ENCODE results near the gene PTPRG.

DNA sequence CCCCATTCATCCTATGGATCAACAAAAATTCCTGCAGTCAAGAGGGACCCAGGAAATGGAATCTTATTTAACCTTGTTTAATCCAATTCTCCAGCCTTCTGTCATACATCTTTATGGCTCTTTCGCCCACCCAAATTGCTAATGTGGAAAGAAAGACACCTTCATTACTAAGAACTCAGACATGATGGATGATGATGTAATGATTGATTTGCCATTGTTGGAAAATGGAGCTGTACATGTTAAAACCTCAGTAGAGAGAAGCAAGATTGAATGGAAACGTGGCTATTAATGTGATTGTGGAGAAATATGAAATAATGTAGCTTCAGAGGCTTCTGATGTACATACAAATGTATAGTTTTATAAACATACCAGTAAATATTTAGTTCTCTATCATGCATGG is 15.7 kb upstream of the PTPRG start:
- no peak for TF ChIP-seq YY1 (IDR thresholded peaks at IDR 0.05; ENCODE audit: low read depth)
- no peak for TF ChIP-seq FOXM1 (IDR thresholded peaks at IDR 0.05; ENCODE audit: borderline replicate concordance, low read depth)
- TF ChIP-seq, protein P1, sequence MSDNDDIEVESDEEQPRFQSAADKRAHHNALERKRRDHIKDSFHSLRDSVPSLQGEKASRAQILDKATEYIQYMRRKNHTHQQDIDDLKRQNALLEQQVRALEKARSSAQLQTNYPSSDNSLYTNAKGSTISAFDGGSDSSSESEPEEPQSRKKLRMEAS (IDR thresholded peaks at IDR 0.05) = no peak
- no peak for TF ChIP-seq EP300 (IDR thresholded peaks at IDR 0.05; ENCODE audit: borderline replicate concordance)
- no peak for TF ChIP-seq CEBPB (IDR thresholded peaks at IDR 0.05)
- no peak for TF ChIP-seq TEAD4 (IDR thresholded peaks at IDR 0.05)
- TF ChIP-seq CREB1 (IDR thresholded peaks at IDR 0.05; ENCODE audit: low read depth) = no peak
- TF ChIP-seq TAF1 (IDR thresholded peaks at IDR 0.05; ENCODE audit: low read depth) = no peak
- no peak for TF ChIP-seq RAD21 (IDR thresholded peaks at IDR 0.05; ENCODE audit: low read depth)
- TF ChIP-seq ZBTB7A (IDR thresholded peaks at IDR 0.05; ENCODE audit: low read depth) = no peak
